GM23248 (cell line): ENCODE data around the gene CD244.

Experiments used
- EZH2 ChIP-seq: fragments of 200-600 bp; sonication (generic); IDR thresholded peaks from 2 replicates; pipeline ENCODE4 v1.6.1; 2018; ENCODE audit warnings: antibody characterized with exemption, mild to moderate bottlenecking; ENCODE audit not compliant: insufficient read depth, poor library complexity, severe bottlenecking
- EZH2phosphoT487 ChIP-seq: fragments of 200-600 bp; sonication (generic); IDR thresholded peaks from 2 replicates; pipeline ENCODE4 v1.6.1; 2018; ENCODE audit warnings: antibody characterized with exemption, moderate library complexity, mild to moderate bottlenecking, low read depth; ENCODE audit not compliant: insufficient read depth

- TF ChIP-seq EZH2 (no peak), EZH2phosphoT487 (no peak)
Measured at GRCh38 chr1:160855181-160855981, 7.3 kb downstream of the CD244 start.
